HG03196 (cell line): ENCODE measurements around the gene SOCS2.
A peak's percentile ranks its signal among the peaks of the same experiment; 100 is the strongest.

Experiments used
- ATAC-seq: cut with Tn5 transposase; IDR thresholded peaks from one replicate; pipeline ENCODE4 v1.9.1; 2021; ENCODE audit not compliant: unreplicated experiment

Gene SOCS2

GRCh38 chr12:93565760-93566159 is 6.7 kb upstream of the SOCS2 start:
- no peak for ATAC-seq

GRCh38 chr12:93567174-93567573 is 5.3 kb upstream of the SOCS2 start:
- ATAC-seq, result no peak

GRCh38 chr12:93568091-93568490 is 4.4 kb upstream of the SOCS2 start:
- ATAC-seq, result no peak

- ATAC-seq, result no peak
Observed at GRCh38 chr12:93569301-93569655, 3.2 kb upstream of the SOCS2 start.

DNA sequence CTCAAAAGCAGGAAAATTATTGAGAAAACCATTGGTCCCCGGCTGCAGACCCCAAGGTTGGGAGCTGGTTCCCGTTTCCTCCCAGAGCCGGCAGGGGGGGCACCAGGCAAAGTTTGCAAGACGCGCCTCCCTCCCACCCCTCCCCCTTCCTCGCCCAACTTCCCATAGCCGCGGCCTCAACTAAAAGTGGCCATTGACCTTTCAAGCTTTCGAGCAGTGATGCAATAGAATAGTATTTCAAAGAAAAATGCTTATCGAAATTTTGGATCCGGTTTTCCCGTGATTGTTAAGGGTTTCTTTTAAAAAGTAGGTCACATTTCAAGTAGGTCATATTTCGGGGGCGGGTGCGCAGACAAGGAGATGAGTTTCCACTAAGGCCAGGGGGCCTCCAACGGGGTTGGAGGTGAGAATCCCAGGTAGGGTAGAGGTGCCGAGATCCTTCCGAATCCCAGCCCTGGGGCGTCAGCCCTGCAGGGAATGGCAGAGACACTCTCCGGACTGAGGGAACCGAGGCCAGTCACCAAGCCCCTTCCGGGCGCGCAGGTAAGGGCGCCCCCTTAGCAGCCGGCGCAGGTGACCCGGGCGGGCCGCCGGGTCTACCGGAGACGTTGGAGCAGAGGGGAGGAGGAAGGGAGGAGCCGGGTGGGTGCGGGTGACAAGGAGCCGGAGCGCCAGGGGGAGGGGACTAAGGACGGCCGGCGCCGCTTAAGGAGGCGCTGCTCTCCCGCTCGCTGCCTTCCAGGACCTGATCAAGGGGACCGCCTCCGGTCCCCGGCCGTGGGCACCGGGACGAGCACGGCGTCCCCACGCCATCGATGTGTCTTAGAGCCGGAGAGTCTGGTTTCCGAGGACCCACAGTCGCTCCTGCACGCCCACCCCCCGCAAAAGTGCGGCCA is 2.6 kb upstream of the SOCS2 start:
- peak; percentile 43 for ATAC-seq

DNA sequence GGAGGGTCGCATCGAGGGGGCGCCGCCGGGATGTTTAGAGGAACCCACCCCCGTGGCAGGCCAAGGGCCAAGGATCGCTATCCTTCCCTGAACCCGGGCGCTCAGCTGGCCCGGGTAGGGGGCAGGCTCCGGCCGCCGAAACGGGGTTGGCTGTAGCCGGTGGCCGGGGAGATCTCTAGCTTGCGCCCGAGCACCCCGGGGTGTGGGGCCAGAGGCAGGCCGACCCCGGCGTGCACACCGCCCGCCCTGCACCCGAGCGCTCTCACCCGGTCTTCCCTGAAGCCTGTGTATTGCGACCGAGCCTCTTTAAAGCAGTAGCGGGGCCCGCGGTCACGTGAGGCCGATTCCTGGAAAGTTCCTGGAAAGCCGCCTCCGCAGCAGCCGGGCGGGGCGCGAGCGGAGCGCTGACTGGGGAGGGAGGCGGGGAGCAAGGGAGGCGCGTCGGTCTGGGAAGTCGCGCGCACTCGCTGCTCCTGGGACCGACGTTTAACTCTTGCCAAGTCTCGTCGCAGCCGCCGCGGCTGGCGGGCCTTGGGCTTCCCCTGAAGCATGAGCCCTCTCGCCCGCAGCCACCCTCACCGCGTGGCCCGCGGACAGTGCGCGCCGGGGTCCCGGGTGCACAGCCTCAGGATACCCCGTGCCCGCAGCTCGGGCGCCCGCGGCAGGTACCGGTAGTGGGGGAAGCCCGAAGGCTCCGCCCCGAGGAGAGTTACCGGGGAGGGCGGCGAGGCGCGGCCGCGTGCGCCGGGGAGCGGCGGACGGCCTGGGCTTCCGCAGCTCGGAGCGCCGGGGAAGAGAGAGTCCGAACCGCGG is 1.7 kb upstream of the SOCS2 start:
- peak; percentile 50 for ATAC-seq

- no peak for ATAC-seq
Observed at GRCh38 chr12:93571365-93571924, 1.0 kb upstream of the SOCS2 start.

DNA sequence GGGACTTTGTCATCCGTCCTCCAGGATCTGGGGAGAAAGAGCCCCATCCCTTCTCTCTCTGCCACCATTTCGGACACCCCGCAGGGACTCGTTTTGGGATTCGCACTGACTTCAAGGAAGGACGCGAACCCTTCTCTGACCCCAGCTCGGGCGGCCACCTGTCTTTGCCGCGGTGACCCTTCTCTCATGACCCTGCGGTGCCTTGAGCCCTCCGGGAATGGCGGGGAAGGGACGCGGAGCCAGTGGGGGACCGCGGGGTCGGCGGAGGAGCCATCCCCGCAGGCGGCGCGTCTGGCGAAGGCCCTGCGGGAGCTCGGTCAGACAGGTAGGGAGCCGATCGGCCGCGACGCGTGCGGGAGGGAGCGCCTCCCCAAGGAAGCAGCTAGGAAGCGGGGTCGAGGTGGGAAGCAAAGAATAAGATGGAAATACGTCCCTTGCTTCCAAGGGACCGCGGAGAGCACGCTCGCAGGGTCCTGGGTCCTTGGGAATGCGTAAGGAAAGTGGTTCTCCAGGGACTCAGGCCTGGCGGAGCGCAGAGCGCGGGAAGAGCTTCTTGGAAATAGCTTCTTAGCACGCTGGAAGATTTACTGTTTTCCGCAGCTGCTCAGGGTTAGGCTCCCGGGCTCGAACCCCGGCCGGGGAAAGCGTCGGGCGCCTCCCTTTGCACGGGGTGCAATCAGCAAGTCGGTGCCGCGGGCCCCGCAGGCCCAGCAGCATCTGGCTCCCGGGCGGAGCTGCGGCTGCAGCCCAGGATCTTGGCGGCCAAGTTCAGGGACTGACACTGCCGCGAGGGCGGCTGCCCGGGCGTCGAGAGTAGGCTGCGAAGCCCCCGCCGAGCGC is 457 bp downstream of the SOCS2 start:
- ATAC-seq, result no peak

DNA sequence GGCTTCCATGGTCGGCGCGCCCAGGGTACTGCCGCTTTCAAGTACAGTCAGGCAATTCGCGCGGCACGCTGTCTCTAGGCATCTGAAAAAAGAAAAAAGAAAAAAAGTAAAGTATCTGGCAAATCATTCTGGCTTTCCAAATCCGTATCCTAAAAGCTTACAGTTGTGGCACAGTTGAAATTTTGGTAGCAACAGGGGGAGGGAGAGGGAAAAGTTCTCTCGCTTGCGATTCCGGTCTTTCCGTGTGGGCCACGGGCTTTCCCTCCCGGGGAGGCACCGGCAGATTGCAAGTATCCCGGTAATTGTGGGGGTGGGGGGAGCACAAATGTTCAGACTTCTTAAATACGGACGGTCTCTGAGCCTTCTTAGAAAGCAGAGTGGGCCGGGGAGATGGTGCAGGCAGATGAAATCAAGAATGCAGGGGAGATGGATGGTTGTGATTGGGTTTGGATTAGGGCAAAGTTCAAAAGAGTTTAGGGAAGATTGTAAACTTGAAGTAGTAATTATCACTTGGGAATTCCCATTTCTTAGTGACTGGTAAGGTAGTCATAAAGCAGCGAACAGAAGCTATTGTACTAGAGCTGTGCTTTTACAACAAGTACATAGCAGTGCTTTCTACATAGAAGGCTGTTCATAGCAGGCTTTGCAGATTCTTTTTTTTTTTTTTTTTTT is 1.2 kb downstream of the SOCS2 start:
- no peak for ATAC-seq

DNA sequence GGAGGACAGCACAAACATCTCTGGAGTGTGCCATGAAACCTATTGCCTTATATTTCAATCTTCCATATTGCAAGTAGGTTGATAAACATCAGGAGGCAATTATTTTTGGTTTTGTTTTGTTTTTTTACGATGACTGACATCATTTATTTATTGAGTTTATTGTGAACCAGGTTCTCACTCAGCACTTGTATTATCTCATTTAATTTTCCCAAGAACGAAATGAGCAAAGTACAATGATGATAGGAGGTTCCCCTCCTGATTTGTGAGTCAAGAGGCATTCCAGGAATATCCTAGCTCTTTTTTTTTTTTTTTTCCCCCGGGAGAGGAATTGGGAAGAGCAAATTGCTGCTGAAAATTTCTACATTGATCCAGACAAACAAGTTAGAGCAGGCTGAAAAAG is 4.7 kb downstream of the SOCS2 start:
- no peak for ATAC-seq

DNA sequence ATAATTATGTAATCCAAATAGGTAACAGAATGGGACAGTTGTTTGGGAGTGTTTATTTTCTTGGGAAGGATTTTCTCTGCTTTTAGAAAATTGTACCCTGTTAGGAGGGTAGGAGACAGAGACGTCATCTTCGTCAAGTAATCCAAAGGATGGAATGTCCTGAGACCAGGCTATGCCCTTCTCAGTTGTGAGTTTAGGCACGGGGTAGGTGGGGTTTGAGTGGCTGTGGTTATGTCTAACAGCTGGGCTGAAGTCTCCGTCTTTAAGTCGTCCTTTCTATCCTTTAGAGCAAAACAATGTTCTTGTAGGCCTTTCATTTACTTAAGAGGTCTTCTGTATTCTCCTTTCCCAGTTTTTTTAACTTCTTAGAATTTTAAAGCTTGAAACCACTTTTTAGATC is 5.7 kb downstream of the SOCS2 start:
- no peak for ATAC-seq

DNA sequence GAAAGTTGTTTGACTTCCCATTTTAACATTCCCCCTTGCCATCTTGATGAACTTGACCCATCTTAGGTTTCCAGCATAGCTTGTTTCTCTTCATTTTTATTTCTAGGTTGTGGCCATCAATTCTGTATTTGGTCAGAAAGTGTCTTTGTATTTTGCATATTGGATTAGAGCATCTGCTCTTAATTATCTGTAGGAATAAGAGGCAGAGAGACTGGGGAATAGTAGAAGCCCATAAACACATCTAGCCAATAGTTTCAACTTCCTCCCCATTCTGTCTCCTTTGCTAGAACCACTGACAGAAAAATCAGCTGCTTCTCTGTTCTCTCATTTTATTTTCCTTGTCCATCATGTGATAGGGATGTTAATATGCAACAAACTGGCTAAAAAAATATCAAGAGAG is 8.2 kb downstream of the SOCS2 start:
- ATAC-seq, result no peak

DNA sequence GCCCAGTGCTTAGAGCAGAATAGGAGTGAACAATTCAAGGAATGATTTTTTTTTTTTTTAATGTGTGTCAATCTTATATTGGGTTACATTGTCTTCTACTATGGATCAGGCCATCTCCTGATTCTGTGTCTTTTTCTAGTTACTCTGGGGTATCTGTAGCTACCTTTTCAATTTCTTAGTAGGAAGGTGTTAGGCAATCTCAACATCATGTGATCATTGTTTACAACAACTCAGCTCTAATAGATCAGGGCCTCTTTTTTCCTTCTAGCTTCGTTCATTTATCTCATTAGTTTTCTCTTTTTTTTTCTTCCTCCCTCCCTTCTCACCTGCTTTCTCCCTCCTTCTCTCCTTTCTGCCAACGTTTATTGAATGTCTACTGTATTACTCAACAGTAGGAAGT is 8.9 kb downstream of the SOCS2 start:
- ATAC-seq, result no peak

GRCh38 chr12:93582351-93582750 is 9.9 kb downstream of the SOCS2 start:
- no peak for ATAC-seq

GRCh38 chr12:93583627-93584392 is 11.3 kb downstream of the SOCS2 start:
- ATAC-seq, result no peak

- ATAC-seq, result no peak
Observed at GRCh38 chr12:93585247-93585646, 12.8 kb downstream of the SOCS2 start.

DNA sequence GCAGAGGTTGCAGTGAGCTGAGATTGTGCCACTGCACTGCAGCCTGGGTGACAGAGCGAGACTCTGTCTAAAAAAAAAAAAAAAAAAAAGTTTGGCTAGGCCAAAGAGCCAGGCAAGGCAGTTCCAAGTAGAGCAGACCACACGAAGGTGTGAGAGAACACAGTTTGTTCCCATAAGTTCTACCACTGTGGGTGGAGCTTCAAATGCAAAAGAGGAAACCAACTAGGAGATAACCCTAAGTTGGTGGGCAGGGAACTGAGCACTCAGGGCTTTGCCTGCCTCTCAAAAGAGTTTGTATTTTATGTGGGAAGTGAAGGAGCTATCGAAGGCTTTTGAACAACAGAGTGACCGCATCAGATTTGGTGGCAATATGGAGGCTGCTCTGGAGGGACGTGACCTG is 15.1 kb downstream of the SOCS2 start:
- ATAC-seq, result no peak

- ATAC-seq, result no peak
Observed at GRCh38 chr12:93589081-93589480, 16.6 kb downstream of the SOCS2 start.

DNA sequence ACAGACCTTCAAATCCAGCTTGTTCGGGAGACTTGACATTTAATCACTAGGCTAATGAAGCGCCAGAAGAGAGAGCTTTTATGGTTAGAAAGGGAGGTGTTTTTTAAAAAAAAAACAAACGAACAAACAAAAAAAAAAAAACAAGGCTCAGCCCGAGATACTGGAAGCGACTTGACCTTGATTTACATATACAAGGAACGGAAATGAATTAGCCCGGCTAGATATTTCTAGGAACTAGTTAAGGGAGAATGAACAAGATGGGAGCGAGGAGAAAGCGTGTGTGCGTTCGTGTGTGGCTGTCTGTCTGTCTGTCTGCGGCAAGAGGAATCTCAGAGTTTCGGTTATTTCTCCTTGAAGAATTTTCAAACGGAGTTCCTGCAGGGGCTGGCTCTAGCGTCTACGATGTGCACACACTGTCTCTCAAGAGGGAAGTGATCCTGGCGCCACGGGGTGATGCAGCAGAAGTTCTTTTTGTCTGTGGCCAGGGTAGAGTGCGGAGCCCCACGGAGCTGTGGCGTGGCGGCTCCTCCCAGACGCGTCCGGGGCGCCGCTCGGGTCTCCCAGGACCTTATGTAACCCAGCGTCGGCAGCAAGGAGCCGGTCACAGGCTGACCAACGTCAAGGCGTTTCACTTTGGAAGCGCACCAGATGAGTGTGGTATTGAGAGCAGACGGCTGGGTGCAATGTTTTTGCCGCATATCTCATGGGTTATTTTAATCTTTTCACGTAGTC is 18.8 kb downstream of the SOCS2 start:
- ATAC-seq, result peak; percentile 86
